Measurements from ENCODE around the gene TMEM208. TPM values are rescaled to one million over a fixed set of nuclear protein-coding genes. Genes with fewer than 3 reads are reported as not detected.

Gene TMEM208
- total RNA-seq, 2 donors from 2014 or later, result 29.8 to 31.0 TPM

Other genes starting within 250 kb of the TMEM208 start
- 10 to 100 TPM; 24.4 to 38.8 TPM for gene CES4A, start 238.5 kb upstream of the TMEM208 start, total RNA-seq
- gene CBFB, start 198.0 kb upstream of the TMEM208 start, total RNA-seq, result 100 to 1,000 TPM; 106 to 133 TPM
- gene PHAF1, start 117.2 kb upstream of the TMEM208 start, total RNA-seq, result 10 to 100 TPM; 14.8 to 18.2 TPM
- 1 to 10 TPM; 5.7 to 7.5 TPM for gene B3GNT9, start 76.1 kb upstream of the TMEM208 start, total RNA-seq
- gene TRADD, start 67.2 kb upstream of the TMEM208 start, total RNA-seq, result 10 to 100 TPM; 38.1 to 50.7 TPM
- gene FBXL8, start 67.2 kb upstream of the TMEM208 start, total RNA-seq, result 10 to 100 TPM; 32.1 to 37.1 TPM
- 10 to 100 TPM; 63.4 to 87.7 TPM for gene HSF4, start 62.4 kb upstream of the TMEM208 start, total RNA-seq
- gene NOL3, start 56.6 kb upstream of the TMEM208 start, total RNA-seq, result 10 to 100 TPM; 21.6 to 30.6 TPM
- gene MATCAP1, start 43.2 kb upstream of the TMEM208 start, total RNA-seq, result 10 to 100 TPM; 31.9 to 34.3 TPM
- gene EXOC3L1, start 37.0 kb upstream of the TMEM208 start, total RNA-seq, result not detected
- 10 to 100 TPM; 82.8 to 91.7 TPM for gene E2F4, start 35.0 kb upstream of the TMEM208 start, total RNA-seq
- gene ELMO3, start 28.0 kb upstream of the TMEM208 start, total RNA-seq, result 1 to 10 TPM; 3.0 to 3.1 TPM
- gene FHOD1, start 20.4 kb downstream of the TMEM208 start, total RNA-seq, result 100 to 1,000 TPM; 106 to 114 TPM
- 1 to 10 TPM; 7.6 to 7.9 TPM for gene SLC9A5, start 21.8 kb downstream of the TMEM208 start, total RNA-seq
- 10 to 100 TPM; 30.4 to 46.9 TPM for gene PLEKHG4, start 52.4 kb downstream of the TMEM208 start, total RNA-seq
- gene KCTD19, start 99.6 kb downstream of the TMEM208 start, total RNA-seq, result 1 to 10 TPM; 7.9 to 8.5 TPM
- gene LRRC36, start 99.7 kb downstream of the TMEM208 start, total RNA-seq, result 1 to 10 TPM; 3.1 to 4.4 TPM
- gene TPPP3, start 166.4 kb downstream of the TMEM208 start, total RNA-seq, result under 1 TPM in 1 of 2 donors, not detected in 1; 0.16 TPM
- gene ZDHHC1, start 189.3 kb downstream of the TMEM208 start, total RNA-seq, result 1 to 10 TPM; 1.9 to 2.1 TPM
- 1 to 10 TPM in 1 of 2 donors, under 1 TPM in 1; 0.53 to 1.1 TPM for gene HSD11B2, start 204.0 kb downstream of the TMEM208 start, total RNA-seq